ENCODE data around the gene ARSG. TPM values are rescaled to one million over a fixed set of nuclear protein-coding genes. Genes with fewer than 3 reads are reported as not detected.

The ARSG gene
- total and polyA plus RNA-seq, 10 of the 15 experiments (the other 5 are each of a cell fraction or from before 2014, with no cell fraction given), result 2.9 to 13.5 (median 7.6) TPM

- ChIA-PET SMC1A (ENCODE audit: uncharacterized antibody, unreplicated experiment) (interaction anchor here (0.6 to 16.5 kb wide), 13 partner anchors 22 to 769 kb away, joined by 3 to 288 read pairs (median 4); partner anchors contain the start of genes AMZ2 and WIPI1), POLR2A (interaction anchor here (1.0 to 2.6 kb wide), 6 partner anchors 11 to 403 kb away, joined by 3 to 23 read pairs (median 6); partner anchors contain the start of genes KPNA2 and WIPI1), CTCF (interaction anchor here (0.7 to 15.1 kb wide), 14 partner anchors 12 to 689 kb away, joined by 3 to 222 read pairs (median 12); partner anchors contain the start of gene WIPI1), RAD21 (ENCODE audit: unreplicated experiment) (interaction anchor here (0.7 to 11.5 kb wide), 10 partner anchors 21 to 266 kb away, joined by 3 to 157 read pairs (median 5); partner anchors contain the start of genes AMZ2 and WIPI1)
- ATAC-seq (peak; percentile 86), FAIRE-seq (peak; percentile 44), DNase-seq (ENCODE audit: low read depth, low spot score) (no peak)
- peak overlapping the region; percentile 3; the same call in 1 of the 2 replicates for H3K4me3 ChIP-seq
- 50% methylated on average over 14 of the region's 14 CpGs for WGBS (ENCODE audit: insufficient coverage, insufficient replicate concordance, low lambda C conversion rate, missing lambda C conversion rate)
- peaks cover 33% of the 10 kb centered on the region for H3K4me1 ChIP-seq (ENCODE audit: control insufficient read depth, insufficient read depth, low read length)
- H3K79me2 ChIP-seq (ENCODE audit: control insufficient read depth, insufficient read depth, low read length), result no peaks in the 10 kb centered on the region
- H3K4me2 ChIP-seq (ENCODE audit: control insufficient read depth, insufficient read depth), result peak overlapping the region; percentile 81
- peak overlapping the region; percentile 88 for H3K27ac ChIP-seq (ENCODE audit: control insufficient read depth, insufficient read depth)
- H2AFZ ChIP-seq (ENCODE audit: control insufficient read depth, low read depth, low read length), result peak overlapping the region; percentile 87
- intact Hi-C loops (cut with micrococcal nuclease; ENCODE audit: unreplicated experiment) (loop anchor here (2.0 kb wide), 1 partner anchor 265 kb away; no protein-coding TSS in a partner anchor), in situ Hi-C loops (cut with MboI) (loop anchor here (10.0 kb wide), 1 partner anchor 173 kb away; no protein-coding TSS in a partner anchor)
- peaks cover 0 to 3% of the 10 kb centered on the region in 2 experiments; a peak in 3 of 4 replicates for H3K36me3 ChIP-seq (ENCODE audit: control insufficient read depth in 2 of 2, insufficient read depth in 2 of 2, low read length in 1 of 2)
- BruUV-seq (replicated peaks), result no TSS peak
- H3K27me3 ChIP-seq (replicated peaks in 1 of 2; ENCODE audit: control insufficient read depth in 2 of 2, insufficient read depth in 2 of 2, low read length in 1 of 2), result no peaks in the 10 kb centered on the region
- peak overlapping the region; percentile 42 for H3K9ac ChIP-seq (ENCODE audit: control insufficient read depth, insufficient read depth, low read length)
- H4K20me1 ChIP-seq (ENCODE audit: control insufficient read depth, insufficient read depth), result no peaks in the 10 kb centered on the region
- no peaks in the 10 kb centered on the region for H3K9me3 ChIP-seq (replicated peaks; ENCODE audit: control insufficient read depth, insufficient read depth, low read length)
- TF ChIP-seq TAF1 (IDR thresholded peaks at IDR 0.05; ENCODE audit: borderline replicate concordance, low read depth, low read length) (0 out of 2 replicates have a peak, but pooled peaks have one; percentile 39), SPI1 (IDR thresholded peaks at IDR 0.05; ENCODE audit: borderline replicate concordance, insufficient read depth, low read depth, low read length) (peak; percentile 77; the same call in 1 of the 2 replicates), CHD4 (IDR thresholded peaks at IDR 0.05) (no peak), ELK1 (IDR thresholded peaks at IDR 0.05; ENCODE audit: low read depth, low read length) (no peak), ZNF622 (IDR thresholded peaks at IDR 0.05) (no peak), ZBTB4 (CRISPR knock-in tag; IDR thresholded peaks at IDR 0.05) (no peak), POU2F2 (IDR thresholded peaks at IDR 0.05; ENCODE audit: borderline replicate concordance, low read depth, low read length) (peak; percentile 62; the same call in 1 of the 3 replicates), RB1 (IDR thresholded peaks at IDR 0.05; ENCODE audit: borderline replicate concordance) (no peak), KAT2A (conservative IDR thresholded peaks at IDR 0.05; ENCODE audit: control insufficient read depth, low read depth, low read length) (no peak), ETV6 (conservative IDR thresholded peaks at IDR 0.05 in 1 of 2, IDR thresholded peaks at IDR 0.05 in 1 of 2; ENCODE audit: borderline replicate concordance in 1 of 2, low read depth in 1 of 2) (peak in 1 of 2 experiments; percentile 52; a peak in 1 of 4 replicates), RCOR1 (conservative IDR thresholded peaks at IDR 0.05; ENCODE audit: low read depth, low read length) (no peak), BHLHE40 (IDR thresholded peaks at IDR 0.05; ENCODE audit: borderline replicate concordance in 1 of 2, low read depth in 2 of 2, low read length in 1 of 2) (peak; percentile 19 to 55; a peak in 1 of 4 replicates), CEBPB (IDR thresholded peaks at IDR 0.05; ENCODE audit: borderline replicate concordance in 1 of 2, low read depth in 2 of 2, low read length in 2 of 2) (no peak), ZNF207 (IDR thresholded peaks at IDR 0.05; ENCODE audit: borderline replicate concordance) (no peak), E2F4 (IDR thresholded peaks at IDR 0.05; ENCODE audit: low read depth, low read length) (no peak)
Observed at GRCh38 chr17:68437979-68438822, 146.9 kb downstream of the ARSG start.
